Measurements from ENCODE around the gene FLCN.

Gene FLCN

DNA sequence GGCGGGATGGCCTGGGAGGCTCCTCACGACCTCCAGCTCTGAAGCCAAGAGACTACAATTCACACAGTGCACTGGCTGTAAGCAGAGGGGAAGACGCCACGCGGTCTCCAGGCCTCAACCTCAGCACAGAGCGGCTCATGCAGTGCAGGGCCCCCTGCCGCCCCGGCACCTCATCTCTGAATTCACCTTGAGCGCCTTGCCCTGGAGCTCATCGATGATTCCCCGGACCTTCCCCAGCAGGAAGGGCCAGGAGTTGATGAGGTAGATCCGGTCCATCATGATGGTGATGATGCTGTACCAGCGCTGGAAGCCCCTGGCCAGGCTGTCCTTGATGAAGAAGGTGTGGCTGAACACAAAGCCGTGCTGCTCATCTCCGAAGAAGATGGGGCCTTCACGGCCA lies 13.2 kb downstream of the FLCN start:
- no peak overlapping the region for H3K9ac ChIP-seq (ENCODE audit: low read length)
- H3K4me3 ChIP-seq (ENCODE audit: low read length): no peak overlapping the region
- H3K4me1 ChIP-seq (ENCODE audit: control insufficient read depth, low read depth, low read length): no peaks in the 10 kb centered on the region
- peaks cover 88% of the 10 kb centered on the region for H3K36me3 ChIP-seq (ENCODE audit: control insufficient read depth, low read depth, low read length)
- H3K27me3 ChIP-seq (ENCODE audit: control insufficient read depth, insufficient read depth, low read length): no peaks in the 10 kb centered on the region
- H3K27ac ChIP-seq (ENCODE audit: low read length): no peak overlapping the region
- H3K9me3 ChIP-seq (ENCODE audit: control insufficient read depth, low read depth, low read length): no peaks in the 10 kb centered on the region

DNA sequence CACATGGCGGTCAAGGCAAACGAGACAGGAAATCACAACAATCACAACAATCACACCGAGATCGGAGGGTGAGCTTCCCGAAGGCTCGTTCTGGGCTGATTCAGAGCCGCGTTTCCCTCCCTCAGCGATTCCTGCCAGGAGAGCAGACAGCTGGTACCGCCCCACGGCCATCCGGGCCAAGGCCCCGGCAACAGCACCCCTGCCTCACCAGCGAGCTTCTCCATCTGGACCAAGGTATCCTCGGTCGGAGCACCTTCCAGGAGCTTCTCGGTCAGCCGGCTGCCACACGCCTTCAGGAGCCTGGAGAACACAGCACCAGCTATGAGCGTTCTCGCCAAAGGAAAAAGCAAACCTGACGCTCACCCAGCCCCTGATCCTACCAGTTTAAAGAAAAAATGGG lies 15.6 kb downstream of the FLCN start:
- no peaks in the 10 kb centered on the region for H3K27me3 ChIP-seq (ENCODE audit: control insufficient read depth, insufficient read depth, low read length)
- peaks cover 89% of the 10 kb centered on the region for H3K36me3 ChIP-seq (ENCODE audit: control insufficient read depth, low read depth, low read length)
- no peak overlapping the region for H3K9ac ChIP-seq (ENCODE audit: low read length)
- no peaks in the 10 kb centered on the region for H3K4me1 ChIP-seq (ENCODE audit: control insufficient read depth, low read depth, low read length)
- H3K4me3 ChIP-seq (ENCODE audit: low read length): no peak overlapping the region
- H3K9me3 ChIP-seq (ENCODE audit: control insufficient read depth, low read depth, low read length): no peaks in the 10 kb centered on the region
- no peak overlapping the region for H3K27ac ChIP-seq (ENCODE audit: low read length)

- Histone ChIP-seq H3K27ac (ENCODE audit: low read length) (no peak overlapping the region), H3K36me3 (ENCODE audit: control insufficient read depth, low read depth, low read length) (peaks cover 88% of the 10 kb centered on the region), H3K4me1 (ENCODE audit: control insufficient read depth, low read depth, low read length) (no peaks in the 10 kb centered on the region)
Measured at GRCh38 chr17:17220529-17220928, 16.4 kb downstream of the FLCN start.

DNA sequence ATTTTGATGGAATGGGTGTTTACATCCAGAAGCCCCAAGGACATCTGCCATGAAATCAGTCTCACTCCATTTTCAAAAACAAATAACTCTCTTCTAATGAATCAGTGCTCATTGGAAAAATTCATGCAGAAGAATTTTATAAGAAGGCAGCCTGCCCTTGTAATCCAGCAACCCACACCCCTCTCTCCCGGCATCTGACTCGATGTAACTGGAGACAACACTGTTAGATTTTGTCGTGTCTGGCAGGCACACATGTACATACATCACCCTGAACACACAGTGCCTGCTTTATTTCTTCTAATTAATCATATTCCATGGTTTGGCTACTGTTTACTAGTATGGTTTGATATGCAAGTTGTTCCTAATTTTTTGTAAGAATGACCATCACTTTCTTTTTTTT lies 19.0 kb downstream of the FLCN start:
- peaks cover 82% of the 10 kb centered on the region for H3K36me3 ChIP-seq (ENCODE audit: control insufficient read depth, low read depth, low read length)
- no peak overlapping the region for H3K27ac ChIP-seq (ENCODE audit: low read length)
- H3K9me3 ChIP-seq (ENCODE audit: control insufficient read depth, low read depth, low read length): no peaks in the 10 kb centered on the region
- H3K4me3 ChIP-seq (ENCODE audit: low read length): no peak overlapping the region
- no peaks in the 10 kb centered on the region for H3K27me3 ChIP-seq (ENCODE audit: control insufficient read depth, insufficient read depth, low read length)
- H3K4me1 ChIP-seq (ENCODE audit: control insufficient read depth, low read depth, low read length): no peaks in the 10 kb centered on the region
- no peak overlapping the region for H3K9ac ChIP-seq (ENCODE audit: low read length)

More at GRCh38 chr17:17220529-17220928, 16.4 kb downstream of the FLCN start:
- Histone ChIP-seq H3K9me3 (ENCODE audit: control insufficient read depth, low read depth, low read length) (no peaks in the 10 kb centered on the region), H3K9ac (ENCODE audit: low read length) (no peak overlapping the region), H3K4me3 (ENCODE audit: low read length) (no peak overlapping the region), H3K27me3 (ENCODE audit: control insufficient read depth, insufficient read depth, low read length) (no peaks in the 10 kb centered on the region)

DNA sequence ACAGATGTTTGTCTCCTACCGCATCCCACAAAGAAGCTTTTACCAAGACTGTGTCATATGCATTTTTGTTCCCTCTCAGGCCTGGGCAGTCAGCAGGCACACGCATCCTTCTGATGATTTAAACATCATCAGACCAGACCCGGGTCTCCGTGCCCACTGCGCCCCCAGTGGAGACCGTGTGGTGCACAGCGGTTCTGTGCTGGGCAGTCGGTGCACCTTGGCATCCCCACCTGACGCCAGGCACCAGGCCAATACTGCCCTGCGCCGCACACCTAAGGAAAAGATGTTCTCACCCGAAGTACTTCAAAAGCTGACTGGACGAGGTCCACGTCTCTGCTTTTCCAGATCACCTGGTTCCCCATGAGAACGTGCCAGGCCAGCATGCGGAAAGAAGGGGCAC lies 20.2 kb downstream of the FLCN start:
- no peak overlapping the region for H3K9ac ChIP-seq (ENCODE audit: low read length)
- H3K9me3 ChIP-seq (ENCODE audit: control insufficient read depth, low read depth, low read length): no peaks in the 10 kb centered on the region
- peaks cover 76% of the 10 kb centered on the region for H3K36me3 ChIP-seq (ENCODE audit: control insufficient read depth, low read depth, low read length)
- H3K4me1 ChIP-seq (ENCODE audit: control insufficient read depth, low read depth, low read length): no peaks in the 10 kb centered on the region
- no peak overlapping the region for H3K4me3 ChIP-seq (ENCODE audit: low read length)
- no peaks in the 10 kb centered on the region for H3K27me3 ChIP-seq (ENCODE audit: control insufficient read depth, insufficient read depth, low read length)
- H3K27ac ChIP-seq (ENCODE audit: low read length): no peak overlapping the region

- H3K27me3 ChIP-seq (ENCODE audit: control insufficient read depth, insufficient read depth, low read length): no peaks in the 10 kb centered on the region
- H3K4me1 ChIP-seq (ENCODE audit: control insufficient read depth, low read depth, low read length): no peaks in the 10 kb centered on the region
- H3K27ac ChIP-seq (ENCODE audit: low read length): no peak overlapping the region
- no peaks in the 10 kb centered on the region for H3K9me3 ChIP-seq (ENCODE audit: control insufficient read depth, low read depth, low read length)
- H3K36me3 ChIP-seq (ENCODE audit: control insufficient read depth, low read depth, low read length): peaks cover 70% of the 10 kb centered on the region
- H3K4me3 ChIP-seq (ENCODE audit: low read length): no peak overlapping the region
- no peak overlapping the region for H3K9ac ChIP-seq (ENCODE audit: low read length)
Measured at GRCh38 chr17:17216236-17216635, 20.7 kb downstream of the FLCN start.

DNA sequence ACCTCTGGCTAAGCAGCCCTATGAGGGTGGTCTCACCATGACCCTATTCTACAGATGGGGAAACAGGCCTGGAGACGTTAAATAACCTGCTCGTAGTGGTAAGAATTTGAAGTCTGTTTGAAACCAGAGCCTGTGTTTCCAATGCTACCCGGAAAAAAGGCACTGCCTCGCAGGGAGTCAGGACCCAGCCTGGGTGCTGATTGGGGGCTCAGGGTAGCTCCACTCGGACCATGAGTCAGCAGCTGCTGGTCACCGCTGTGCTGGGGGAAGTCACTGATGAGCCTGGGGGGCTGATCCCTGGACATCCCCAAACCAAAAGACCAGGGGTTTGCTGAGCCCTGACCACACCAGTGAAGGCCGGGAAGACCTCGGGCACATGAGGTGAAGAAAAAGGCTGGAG lies 21.4 kb downstream of the FLCN start:
- no peaks in the 10 kb centered on the region for H3K27me3 ChIP-seq (ENCODE audit: control insufficient read depth, insufficient read depth, low read length)
- H3K27ac ChIP-seq (ENCODE audit: low read length): no peak overlapping the region
- H3K9ac ChIP-seq (ENCODE audit: low read length): no peak overlapping the region
- no peaks in the 10 kb centered on the region for H3K4me1 ChIP-seq (ENCODE audit: control insufficient read depth, low read depth, low read length)
- H3K9me3 ChIP-seq (ENCODE audit: control insufficient read depth, low read depth, low read length): no peaks in the 10 kb centered on the region
- H3K4me3 ChIP-seq (ENCODE audit: low read length): no peak overlapping the region
- peaks cover 64% of the 10 kb centered on the region for H3K36me3 ChIP-seq (ENCODE audit: control insufficient read depth, low read depth, low read length)

- Histone ChIP-seq H3K4me3 (ENCODE audit: low read length) (no peak overlapping the region), H3K9ac (ENCODE audit: low read length) (no peak overlapping the region), H3K36me3 (ENCODE audit: control insufficient read depth, low read depth, low read length) (peaks cover 58% of the 10 kb centered on the region), H3K27ac (ENCODE audit: low read length) (no peak overlapping the region), H3K9me3 (ENCODE audit: control insufficient read depth, low read depth, low read length) (no peaks in the 10 kb centered on the region), H3K4me1 (ENCODE audit: control insufficient read depth, low read depth, low read length) (no peaks in the 10 kb centered on the region), H3K27me3 (ENCODE audit: control insufficient read depth, insufficient read depth, low read length) (no peaks in the 10 kb centered on the region)
Measured at GRCh38 chr17:17214646-17215436, 22.1 kb downstream of the FLCN start.

GRCh38 chr17:17213775-17214174 lies 23.2 kb downstream of the FLCN start:
- Histone ChIP-seq H3K9me3 (ENCODE audit: control insufficient read depth, low read depth, low read length) (no peaks in the 10 kb centered on the region), H3K9ac (ENCODE audit: low read length) (no peak overlapping the region), H3K27me3 (ENCODE audit: control insufficient read depth, insufficient read depth, low read length) (no peaks in the 10 kb centered on the region), H3K4me3 (ENCODE audit: low read length) (no peak overlapping the region), H3K36me3 (ENCODE audit: control insufficient read depth, low read depth, low read length) (peaks cover 54% of the 10 kb centered on the region), H3K4me1 (ENCODE audit: control insufficient read depth, low read depth, low read length) (no peaks in the 10 kb centered on the region), H3K27ac (ENCODE audit: low read length) (no peak overlapping the region)

DNA sequence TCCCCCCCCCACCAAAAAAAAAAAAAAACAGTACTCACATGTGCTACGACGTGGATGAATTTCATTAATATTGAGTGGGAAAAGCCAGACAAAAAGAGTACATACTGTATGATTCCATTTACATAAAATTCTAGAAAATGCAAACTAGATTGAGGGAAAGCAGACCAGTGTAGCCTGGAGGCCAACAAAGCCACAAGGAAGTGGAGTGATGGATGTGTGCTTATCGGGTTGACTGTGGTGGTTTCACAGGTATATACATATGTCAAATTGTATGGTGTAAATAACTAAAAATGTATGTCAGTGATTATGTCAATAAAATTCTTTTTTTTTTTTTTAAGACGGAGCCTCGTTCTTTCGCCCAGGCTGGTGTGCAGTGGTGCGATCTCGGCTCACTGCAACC lies 29.0 kb downstream of the FLCN start:
- Histone ChIP-seq H3K4me1 (ENCODE audit: control insufficient read depth, low read depth, low read length) (no peaks in the 10 kb centered on the region), H3K36me3 (ENCODE audit: control insufficient read depth, low read depth, low read length) (peaks cover 5% of the 10 kb centered on the region), H3K9ac (ENCODE audit: low read length) (no peak overlapping the region), H3K27me3 (ENCODE audit: control insufficient read depth, insufficient read depth, low read length) (no peaks in the 10 kb centered on the region), H3K9me3 (ENCODE audit: control insufficient read depth, low read depth, low read length) (no peaks in the 10 kb centered on the region), H3K27ac (ENCODE audit: low read length) (no peak overlapping the region), H3K4me3 (ENCODE audit: low read length) (no peak overlapping the region)

DNA sequence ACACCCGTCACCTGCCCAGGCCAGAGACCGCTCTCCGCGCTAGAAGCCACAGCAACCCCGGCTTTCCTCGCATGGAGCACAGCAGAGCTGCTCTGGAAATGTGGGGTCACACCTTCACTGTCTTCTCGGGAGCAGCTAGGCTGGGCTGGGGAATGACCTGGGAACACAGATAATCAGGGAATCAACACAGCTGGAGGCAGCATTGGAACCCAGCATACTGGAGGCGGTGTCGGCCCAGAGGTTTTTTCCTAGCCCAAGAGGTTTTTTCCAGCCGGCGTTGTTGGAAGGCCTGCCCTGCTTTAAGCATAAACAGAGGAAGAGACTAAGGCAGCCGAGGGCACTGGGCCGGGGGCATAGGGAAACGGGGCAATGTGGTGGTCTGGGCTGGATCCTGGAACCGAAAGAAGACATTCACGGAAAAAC lies 30.0 kb downstream of the FLCN start:
- Histone ChIP-seq H3K9ac (ENCODE audit: low read length) (no peak overlapping the region), H3K27me3 (ENCODE audit: control insufficient read depth, insufficient read depth, low read length) (no peaks in the 10 kb centered on the region), H3K36me3 (ENCODE audit: control insufficient read depth, low read depth, low read length) (no peaks in the 10 kb centered on the region), H3K4me3 (ENCODE audit: low read length) (no peak overlapping the region), H3K27ac (ENCODE audit: low read length) (no peak overlapping the region), H3K9me3 (ENCODE audit: control insufficient read depth, low read depth, low read length) (no peaks in the 10 kb centered on the region), H3K4me1 (ENCODE audit: control insufficient read depth, low read depth, low read length) (no peaks in the 10 kb centered on the region)
